GM19467 (cell line): ENCODE data around the gene STMN3.
"Not testable (repeated sequence)": the region's sequence is repeated elsewhere in the genome, so short reads cannot be mapped to it uniquely, and the experiment has no call there.

ENCODE experiments used
- ATAC-seq: cut with Tn5 transposase; IDR thresholded peaks from one replicate; pipeline ENCODE4 v1.9.1; 2021; ENCODE audit warnings: mild to moderate bottlenecking, moderate library complexity; ENCODE audit not compliant: unreplicated experiment

Gene STMN3

DNA sequence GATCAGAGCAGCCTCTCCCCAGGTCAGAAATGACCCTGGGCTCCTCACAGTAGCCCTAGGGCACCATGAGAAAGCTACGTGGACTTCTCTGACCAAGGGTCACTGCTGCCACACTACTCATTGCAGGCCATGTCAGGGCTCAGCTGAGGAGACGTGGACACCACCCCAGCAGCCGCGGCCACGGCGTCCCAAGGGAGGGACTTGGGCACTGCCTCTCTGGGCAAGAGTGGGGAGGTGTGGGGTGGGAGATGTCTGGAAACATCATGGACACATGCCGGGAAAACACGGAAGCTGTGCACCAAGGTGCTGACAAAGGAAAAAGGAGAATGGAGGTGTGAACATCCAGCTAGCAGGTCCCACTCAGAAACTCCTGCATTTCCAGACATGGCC lies 35.4 kb downstream of the STMN3 start:
- ATAC-seq: no peak

DNA sequence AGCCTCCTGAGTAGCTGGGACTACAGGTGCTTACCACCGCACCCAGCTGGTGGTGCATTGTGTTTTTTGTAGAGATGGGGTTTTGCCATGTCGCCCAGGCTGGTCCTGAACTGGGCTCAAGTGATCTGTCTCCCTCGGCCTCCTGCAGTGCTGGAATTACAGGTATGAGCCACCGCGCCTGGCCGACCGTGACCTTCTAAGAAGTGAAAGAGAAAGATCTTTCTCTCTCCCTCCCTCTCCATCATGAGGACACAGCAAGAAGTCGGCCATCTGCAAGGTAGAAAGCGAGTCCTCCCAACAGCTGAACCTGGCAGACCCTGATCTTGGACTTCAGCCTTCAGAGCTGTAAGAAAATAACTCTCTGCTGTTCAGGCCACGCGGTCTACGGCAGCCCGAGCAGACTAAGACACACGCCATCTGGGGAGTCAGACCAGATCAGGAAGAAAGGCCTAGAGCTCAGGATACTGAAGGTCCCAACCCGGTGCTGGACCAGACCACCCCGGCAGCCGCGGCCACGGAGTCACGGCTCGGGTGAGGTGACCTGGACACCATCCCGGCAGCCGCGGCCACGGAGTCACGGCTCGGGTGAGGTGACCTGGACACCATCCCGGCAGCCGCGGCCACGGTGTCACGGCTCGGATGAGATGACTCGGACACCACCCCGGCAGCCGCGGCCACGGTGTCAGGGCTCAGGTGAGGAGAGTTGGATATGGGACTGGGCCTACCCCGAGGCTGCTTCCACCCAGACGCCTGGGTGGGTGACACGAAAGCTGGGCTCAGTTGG lies 35.9 kb downstream of the STMN3 start:
- ATAC-seq: no peak

DNA sequence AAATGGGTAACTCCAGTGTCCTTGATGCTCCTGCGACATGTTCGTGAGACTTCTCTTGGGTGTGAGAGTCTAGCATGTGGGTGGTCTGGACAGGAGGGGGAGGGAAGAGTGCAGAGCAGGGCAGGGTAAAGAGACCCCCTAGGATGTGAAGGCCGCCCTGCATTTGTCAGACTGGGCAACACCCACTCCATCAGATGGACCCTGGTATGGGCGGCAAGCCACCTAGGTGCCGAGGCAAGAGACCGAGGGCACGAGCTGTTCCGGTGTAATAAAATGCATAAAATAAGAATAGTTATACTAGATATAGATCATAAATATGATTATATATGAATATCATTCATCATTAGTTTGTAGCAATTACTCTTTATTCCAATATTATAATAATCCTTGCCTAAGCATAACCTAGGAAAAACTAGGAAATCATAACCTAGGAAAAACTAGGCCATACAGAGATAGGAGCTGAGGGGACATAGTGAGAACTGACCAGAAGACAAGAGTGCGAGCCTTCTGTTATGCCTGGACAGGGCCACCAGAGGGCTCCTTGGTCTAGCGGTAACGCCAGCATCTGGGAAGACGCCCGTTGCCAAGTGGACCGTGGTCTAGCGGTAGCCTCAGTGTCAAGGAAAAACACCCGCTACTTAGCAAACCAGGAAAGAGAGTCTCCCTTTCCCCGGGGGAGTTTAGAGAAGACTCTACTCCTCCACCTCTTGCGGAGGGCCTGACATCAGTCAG lies 39.2 kb downstream of the STMN3 start:
- not testable (repeated sequence) for ATAC-seq

DNA sequence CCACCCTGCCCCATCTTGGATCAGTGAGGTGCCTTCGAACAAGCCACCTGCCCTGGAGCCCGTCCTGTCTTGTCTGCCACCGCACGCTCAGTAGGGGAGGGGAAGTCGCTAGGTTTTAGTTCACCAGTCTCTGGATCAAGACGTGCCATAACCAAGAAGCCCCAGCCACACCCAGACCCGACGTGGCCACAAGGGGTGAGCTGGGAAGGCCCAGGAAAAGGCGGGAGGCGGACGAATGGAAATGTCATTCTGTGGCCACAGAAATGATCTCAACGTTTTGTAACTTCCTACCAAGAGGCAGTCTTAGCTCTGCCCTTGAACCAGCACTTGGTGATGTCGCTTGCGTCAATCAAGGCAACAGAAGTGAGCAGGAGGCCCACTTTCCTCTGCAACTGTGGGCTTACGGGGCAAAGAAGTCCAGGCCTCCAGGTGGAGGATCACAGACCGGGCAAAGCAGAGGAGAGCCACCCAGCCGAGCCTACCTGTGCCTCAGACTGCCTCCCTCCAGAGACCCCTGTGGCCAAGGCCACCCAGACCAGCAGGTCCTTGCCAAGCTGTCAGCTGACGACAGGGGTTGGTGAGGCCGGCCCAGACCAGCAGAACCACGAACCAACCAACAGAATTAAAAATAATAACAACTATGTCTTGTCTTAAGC lies 40.8 kb downstream of the STMN3 start:
- no peak for ATAC-seq

DNA sequence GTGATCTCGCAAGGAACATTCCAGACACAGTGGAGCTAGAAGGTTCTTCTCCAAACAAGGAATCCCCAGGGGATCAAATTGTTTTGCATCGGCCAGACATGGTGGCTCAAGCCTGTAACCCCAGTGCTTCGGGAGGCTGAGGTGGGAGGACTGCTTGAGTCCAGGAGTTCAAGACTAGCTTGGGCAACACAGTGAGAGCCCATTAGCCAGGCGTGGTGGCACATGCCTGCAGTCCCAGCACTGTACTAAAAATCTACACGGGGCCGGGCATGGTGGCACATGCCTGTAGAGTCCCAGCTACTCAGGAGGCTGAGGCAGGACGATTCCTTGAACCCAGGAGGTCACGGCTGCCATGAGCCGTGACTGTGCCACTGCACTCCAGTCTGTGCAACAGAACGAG lies 41.6 kb downstream of the STMN3 start:
- no peak for ATAC-seq

DNA sequence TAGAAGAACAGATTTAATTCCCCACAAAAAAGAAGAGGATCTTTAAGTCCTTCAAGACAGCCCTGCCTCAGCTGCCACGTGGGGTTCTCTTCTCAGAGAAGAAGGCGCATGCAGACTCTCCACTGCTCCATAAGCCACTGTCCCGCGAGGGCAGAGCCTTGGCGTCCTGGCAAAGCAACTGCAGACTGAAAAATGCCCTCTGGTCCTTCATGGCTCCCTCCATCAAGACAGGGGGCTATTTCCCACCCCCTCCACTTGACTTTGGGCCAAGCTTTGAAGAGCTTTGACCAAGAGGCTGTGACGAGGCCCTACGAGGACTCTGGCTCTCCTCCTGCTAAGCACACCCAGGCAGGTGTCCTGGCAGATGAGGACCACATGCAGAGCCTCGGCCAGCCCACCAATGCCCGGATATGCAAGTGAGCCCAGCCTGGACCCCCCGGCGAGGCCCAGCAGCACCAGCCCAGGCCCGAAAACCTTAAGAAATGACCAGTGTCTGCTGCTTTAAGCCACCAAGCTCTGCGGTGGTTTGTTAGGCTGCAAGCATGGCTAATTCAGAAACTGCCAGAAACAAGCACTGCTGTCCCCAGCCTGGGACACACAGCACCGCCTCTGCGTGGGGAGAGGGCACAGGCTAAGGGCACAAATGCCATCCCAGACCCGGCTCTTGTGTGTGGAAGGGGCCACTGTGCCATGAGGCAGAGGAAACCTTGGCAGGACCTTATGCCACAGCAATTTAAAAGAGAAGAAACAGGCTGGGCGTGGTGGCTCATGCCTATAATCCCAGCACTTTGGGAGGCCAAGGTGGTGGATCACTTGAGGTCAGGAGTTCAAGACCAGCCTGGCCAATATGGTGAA lies 42.4 kb downstream of the STMN3 start:
- ATAC-seq: no peak

DNA sequence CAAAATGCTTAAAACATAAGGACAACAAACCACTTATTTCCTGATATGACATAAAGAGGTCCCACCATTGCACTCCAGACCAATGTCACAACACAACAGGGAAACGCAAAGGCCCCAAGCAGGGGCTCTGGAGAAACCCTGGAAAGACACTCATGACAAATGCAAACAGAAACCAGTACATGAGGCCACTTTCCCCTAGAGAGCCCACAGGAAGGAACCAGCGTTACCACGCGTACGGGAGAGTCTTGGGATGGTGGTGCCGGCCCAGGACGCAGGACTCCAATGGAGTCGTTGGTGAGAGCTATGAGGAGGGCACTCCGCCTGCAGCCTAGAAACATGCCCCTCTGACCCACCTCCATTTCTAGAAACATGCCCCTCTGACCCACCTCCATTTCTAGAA lies 46.5 kb downstream of the STMN3 start:
- ATAC-seq: no peak

DNA sequence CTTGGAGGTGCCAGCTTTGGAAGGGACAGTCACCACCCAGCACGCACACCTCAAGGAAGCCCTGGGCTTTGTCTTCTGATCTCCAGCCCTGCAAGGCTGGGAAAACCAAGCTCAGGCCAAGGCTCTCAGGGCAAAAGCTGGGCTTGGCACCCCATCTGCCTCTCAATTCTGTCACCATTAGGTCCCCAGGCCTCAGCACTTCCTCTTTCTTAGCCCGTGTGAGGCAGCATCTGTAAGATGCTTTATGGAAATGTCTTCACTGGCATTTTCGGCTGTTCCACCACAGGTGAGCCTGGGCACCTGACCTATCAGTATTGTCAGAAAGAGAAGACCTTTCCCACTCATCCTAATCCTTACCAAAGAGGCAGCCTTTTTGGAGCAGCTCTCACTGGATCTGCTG lies 50.9 kb downstream of the STMN3 start:
- no peak for ATAC-seq

DNA sequence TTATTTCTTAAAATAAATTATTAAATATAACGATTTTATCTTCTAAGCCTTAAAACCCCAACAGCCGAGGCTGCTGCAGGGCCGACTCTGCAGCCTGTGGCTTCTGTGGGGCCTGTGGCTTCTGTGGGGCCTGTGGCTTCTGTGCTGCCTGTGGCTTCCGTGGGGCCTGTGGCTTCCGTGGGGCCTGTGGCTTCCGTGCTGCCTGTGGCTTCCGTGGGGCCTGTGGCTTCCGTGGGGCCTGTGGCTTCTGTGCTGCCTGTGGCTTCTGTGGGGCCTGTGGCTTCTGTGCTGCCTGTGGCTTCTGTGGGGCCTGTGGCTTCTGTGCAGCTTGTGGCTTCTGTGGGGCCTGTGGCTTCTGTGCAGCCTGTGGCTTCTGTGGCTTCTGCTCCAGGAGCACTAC lies 51.5 kb downstream of the STMN3 start:
- not testable (repeated sequence) for ATAC-seq

DNA sequence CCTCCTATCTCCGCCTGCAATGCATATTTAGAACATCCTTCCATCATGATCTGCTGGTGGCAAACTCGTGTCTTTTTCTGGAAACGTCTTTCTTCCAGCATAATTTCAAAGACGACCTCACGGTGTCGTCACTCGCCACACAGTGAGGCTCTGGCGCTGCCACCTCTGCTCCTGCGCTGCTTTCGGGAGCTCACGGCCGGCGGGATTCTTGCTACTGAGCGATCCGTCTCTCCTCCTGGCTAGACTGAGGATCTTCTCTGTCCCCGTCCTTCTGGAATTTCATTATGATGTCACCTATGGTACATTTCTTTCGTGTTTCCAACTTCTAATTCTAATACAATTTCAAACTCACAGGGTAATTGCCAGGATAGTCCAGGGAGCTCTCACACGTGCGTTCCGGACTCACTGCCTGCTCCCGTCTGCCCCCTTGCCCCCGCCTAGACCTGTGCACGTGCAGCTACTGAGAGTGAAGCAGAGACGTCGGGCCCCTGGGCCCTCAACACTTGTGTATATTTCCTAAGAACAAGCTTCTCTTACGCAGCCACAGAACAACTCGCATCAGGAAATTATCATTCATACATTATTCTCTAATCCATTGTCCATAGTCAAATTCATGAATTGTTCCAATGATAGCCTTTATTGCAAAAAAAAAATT lies 53.7 kb downstream of the STMN3 start:
- ATAC-seq: no peak

DNA sequence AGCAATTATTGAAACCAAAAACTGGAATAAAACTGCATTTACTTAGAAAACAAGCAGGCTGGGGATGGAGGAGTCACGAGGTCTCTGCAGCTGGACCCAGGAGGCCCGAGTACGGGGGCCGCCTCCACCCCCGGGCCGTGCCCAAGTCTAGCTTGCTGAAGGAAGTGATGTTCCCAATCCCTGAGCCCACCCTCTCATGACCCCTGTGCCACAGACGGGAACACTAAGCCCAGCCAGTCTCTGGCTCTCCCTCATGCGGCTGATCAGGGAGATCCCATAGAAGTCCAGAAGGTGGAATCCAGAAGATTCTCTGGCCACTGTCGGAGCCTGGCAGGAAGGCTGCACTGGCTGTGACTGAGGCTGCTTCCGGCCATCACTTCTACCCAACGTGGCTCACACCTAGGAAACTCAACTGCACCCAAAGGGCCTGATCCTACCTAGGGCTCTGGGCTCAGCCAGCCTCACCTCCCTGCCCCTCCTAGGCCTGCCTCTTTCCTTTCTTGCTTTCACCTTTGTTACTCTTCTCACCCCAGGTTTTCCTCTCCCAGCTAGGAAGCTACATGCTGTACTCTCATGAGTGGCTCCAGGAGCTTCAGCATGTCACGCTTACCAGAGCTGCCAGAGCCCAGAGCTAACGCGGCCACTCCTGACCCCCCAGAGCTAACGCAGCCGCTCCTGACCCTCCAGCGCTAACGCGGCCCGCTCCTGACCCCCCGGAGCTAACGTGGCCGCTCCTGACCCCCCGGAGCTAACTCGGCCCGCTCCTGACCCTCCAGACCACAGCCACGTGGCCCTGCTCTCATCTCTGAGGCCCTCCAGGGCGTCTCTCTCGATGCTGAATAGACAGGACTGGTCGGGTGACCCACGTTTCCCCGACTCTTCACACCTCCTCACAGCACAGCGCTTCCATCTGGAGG lies 54.5 kb downstream of the STMN3 start:
- ATAC-seq: no peak

DNA sequence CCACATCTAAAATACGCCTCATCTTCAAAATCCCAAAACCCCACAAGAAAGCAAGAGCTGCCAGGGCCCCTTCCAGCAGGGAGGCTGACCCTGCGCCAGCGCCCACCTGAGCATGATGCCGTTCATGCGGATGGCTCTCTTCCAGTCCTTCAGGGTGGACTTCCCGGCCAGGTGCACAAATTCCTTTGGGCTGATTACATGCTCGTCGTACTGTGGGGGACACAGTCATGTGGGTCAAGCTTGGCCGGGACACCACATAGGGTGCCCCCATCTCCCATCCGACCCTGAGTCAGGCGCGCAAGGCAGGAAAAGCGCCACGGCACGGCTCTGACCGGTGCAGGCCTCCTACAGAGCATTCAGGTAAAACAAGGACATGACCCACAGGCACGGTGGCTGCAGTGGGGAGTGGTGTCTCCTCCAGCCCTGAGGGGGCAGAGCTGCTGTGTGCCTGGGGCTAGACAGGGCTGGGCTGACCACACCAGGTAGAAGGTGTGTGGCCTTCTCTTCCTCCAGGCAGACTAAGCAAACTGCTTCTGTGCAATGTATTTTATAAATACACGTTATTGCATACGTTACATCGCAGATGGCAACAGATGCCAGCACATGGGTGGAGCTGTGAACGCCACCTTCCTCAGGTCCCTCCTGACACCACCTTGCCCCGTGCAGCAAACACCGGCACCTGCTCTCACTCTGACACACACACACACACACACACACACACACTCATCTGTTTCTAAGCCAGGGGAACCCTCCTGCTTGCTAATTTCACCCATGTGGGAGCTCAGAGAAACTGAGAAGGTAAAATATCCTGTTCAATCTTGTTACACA lies 55.4 kb downstream of the STMN3 start:
- ATAC-seq: no peak

DNA sequence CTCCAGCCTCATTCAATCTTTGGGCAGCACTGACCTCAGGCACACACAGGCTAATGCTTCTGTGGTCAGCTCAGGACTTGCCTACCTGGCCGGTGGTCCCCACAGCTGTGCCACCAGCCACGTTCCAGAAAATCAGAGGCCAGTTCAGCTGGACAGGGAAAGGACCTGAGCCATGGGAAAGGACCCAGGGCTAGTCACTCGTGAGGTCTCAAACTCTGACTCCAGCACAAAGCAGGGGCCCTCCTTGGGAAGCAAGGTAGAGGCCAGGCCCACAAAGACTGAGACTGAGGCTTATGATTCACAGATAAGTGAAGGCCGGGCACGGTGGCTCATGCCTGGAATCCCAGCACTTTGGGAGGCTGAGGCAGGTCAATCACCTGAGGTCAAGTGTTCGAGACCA lies 56.8 kb downstream of the STMN3 start:
- ATAC-seq: no peak

DNA sequence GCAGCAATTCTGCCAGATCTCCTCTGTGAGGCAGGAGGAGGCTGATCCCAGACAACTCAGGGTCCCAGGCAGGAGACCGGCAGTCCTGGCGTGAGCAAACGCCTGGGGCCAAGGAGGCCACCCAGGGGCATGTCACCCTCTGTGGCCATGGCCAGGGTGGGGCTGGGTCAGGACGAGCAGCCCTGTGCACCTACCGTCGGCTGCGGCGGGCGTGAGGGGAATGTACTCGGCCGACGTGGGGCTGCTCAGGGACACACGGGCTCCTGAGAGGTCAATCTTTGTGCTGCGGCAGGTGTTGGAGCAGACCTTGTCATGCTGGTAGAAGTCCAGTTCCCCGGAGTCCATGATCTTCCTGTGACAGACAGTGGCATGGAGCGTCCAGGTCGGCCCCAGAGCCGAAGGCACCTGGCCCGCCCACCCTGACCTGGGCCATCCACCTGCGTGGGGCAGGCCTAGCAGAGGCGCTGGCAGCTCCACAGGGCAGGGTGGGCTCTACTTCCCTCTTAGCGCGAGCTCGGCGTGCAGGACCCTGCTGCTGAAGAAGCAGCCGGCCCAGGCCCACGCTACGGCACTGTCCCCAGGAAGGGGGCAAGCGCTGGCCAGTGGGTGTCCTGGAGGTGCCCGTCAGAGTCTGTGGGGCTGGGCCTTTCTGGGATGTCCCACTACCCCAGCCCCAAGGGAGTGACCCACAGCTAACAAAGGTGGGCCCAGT lies 57.7 kb downstream of the STMN3 start:
- no peak for ATAC-seq

DNA sequence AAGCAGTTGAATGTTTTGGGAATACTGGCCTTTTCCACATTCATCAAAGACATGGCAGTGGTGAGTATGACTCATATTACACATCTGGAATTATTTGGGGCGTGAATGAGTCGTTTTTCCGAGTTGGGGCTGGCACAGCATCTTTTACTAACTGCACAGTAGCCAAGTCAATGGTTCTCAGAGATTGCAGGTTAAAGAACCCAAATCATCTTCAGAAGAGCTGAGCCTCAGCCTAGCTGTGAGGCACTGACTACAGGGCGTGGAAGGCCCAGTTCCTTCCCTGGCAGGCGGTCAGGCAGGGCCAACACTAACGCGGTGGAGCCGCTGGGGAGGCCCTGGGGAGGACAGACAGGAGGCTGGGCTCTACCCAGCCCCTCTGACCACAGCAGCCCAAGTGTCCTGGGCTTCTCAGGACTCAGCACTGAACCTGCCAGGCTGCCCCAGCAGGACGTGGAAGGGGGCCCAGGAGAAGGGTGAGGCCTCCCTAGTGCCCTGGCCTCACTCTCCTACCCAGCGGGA lies 59.1 kb downstream of the STMN3 start:
- no peak for ATAC-seq

DNA sequence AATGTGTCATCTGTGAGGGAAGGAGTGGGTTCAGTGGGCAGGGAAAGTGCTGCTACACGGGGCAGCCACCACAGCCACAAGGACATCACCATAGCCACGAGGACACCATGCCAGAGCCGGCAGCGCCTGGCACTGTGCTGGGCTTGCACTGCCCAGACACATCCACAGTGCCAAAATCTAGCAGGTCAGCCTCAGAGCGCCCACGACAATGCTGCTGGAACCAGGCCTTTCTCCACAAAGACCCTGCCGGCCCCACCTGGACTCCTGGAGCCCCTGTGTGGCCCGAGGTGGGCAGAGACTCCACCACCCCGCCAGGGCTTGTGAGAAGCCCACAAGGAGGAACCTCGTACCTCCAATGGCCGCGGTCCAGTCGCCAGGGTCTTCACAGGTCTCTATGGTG lies 60.6 kb downstream of the STMN3 start:
- no peak for ATAC-seq

DNA sequence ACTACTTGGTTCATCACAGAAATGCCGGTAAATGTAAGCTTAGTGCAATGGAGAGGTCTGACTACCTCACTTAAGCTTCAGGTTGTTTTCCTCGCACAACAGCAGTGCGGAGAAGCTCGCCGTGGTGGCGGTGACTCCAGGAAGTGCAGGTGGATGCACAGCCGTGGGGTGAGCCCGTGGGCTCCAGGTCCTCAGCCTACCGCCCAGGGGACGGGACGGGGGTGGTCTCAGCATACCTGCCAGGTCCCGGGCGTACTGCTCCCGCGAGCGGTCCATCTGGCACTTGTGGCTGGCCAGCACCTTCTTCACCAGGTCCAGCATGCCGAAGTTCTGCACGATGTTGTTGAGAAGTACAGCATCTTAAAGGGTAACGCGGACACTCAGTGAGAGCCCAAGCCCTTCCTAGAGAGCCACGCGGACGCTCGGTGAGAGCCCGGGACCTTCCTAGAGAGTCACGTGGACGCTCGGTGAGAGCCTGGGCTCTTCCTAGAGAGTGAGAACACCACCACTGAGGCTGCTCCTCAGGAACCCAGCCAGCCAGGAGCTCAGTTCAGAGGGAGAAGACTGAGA lies 61.4 kb downstream of the STMN3 start:
- ATAC-seq: no peak
